Activated gamma-delta T cell treated with anti-CD3 and anti-CD28 coated beads, Interleukin-2, amount 50 U/mL, for 16 hours (primary cell): ENCODE measurements around the gene WASHC3.
"Not testable (repeated sequence)": the region's sequence is repeated elsewhere in the genome, so short reads cannot be mapped to it uniquely, and the experiment has no call there.

ENCODE experiments used
- DNase-seq: peaks from one replicate; pipeline ENCODE4 v3.0.0-alpha.2; 2020; ENCODE audit warnings: low read depth

The WASHC3 gene, protein sequence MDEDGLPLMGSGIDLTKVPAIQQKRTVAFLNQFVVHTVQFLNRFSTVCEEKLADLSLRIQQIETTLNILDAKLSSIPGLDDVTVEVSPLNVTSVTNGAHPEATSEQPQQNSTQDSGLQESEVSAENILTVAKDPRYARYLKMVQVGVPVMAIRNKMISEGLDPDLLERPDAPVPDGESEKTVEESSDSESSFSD

DNA sequence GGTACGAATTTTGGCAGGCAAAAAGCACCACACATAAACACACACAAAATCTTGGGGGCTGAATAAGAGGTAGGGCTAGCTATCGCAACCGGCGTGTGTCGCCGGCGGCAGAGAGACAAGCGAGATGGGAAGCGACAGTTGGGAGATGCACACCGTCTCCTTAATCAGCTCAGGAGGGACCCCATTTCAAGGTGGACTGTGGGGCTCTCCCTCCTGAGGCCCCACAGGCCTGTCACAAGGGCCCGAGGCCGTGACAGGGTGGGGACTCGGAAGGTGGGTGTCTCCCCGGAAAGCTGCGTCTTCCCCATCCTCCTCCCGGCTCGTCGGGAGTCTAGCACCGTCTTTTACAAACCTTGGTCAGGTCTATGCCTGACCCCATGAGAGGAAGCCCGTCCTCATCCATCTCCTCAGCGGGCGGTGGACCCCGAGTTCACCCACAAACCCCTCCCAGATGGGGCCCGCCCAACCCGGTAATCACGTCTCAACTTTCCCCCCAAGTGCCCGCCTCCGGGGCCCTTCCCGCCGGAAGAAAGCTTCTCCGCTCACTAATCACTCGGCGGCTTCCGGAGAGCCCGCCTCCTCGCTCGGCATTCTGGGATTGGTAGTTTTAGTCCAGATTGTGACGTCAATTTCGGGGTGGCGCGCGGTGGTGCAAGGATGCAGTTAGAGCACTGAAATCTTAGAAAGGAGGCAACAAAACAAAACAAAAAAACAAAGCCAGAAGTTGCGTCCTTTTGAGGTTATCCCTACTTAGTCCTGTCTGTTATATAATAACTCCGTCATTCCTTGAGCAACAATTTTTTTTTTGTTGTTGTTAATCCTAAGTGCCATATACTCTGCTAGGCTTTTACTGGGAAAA, at the start of gene WASHC3:
Gene WASHC3, minus strand, starts transcription at position 432 of the 859 bp plus-strand sequence. Its CDS starts 29 bp downstream, at position 403.
- DNase-seq = peak; percentile 92

DNA sequence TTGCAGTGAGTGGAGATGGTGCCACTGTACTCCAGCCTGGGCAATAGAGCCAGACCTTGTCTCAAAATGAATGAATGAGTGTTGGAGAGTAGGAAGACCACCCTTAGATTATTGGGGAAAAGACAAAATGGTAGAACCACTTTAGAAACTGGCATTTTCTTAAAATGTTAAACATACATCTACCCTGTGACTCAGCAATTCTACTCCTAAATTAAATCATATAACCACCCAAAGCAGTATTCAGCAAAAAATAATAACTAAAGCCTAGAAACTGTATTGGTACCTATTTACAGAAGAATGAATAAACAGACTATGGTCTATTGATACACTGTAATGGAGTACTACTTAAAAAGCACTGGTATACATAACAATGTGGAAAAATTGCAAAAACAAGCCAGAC, 49.0 kb upstream of the WASHC3 start:
- no peak for DNase-seq

DNA sequence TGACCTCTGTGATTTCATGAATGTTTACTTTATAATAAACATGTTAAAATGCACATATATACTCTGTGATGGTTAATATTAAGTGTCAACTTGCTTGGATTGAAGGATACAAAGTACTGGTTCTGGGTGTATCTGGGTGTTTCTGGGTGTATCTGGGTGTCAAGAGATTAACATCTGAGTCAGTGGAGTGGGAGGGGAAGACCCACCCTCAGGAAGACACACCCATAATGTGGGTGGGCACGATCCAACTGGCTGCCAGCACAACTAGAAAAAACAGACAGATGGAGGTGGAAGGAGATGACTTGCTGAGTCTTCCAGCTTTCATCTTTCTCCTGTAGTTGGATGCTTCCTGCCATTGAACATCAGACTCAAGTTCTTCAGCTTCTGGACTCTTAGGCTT, 46.2 kb upstream of the WASHC3 start:
- DNase-seq = no peak

DNA sequence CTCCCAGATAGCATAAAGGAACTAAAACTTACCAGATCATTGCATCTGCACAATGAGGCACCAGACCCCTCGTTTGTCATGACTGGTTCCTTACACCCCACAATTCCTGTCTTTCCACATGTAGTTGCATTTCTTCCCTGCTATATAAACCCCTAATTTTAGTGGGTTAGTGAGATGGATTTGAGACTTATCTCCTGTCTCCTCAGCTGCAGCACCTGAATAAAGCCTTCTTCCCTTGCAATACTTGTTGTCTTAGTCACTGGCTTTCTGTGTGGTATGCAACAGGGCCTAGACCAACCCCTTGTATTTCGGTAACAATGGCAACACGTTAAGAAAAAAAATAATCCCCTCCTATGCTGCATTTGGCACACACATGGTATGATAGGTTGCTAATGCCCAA, 45.1 kb upstream of the WASHC3 start:
- no peak for DNase-seq

DNA sequence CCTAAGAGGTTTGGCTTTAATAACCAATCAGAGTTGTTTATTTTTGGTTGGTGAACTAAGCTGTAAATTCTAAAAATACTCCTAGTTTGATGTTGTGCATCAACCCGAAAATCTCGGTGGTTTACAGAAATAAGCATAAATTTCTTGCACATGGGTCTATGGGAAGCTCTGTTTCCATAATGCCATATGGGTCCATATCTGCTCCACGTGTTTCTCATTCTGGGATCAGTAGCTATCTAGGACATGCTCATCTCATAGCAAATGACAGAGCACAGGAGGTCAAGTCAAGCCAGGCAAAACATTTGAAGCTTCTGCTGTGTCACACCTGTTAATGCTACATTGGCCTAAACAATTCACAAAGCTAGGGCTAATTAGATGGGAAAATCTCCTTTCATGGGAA, 35.1 kb upstream of the WASHC3 start:
- DNase-seq = no peak

DNA sequence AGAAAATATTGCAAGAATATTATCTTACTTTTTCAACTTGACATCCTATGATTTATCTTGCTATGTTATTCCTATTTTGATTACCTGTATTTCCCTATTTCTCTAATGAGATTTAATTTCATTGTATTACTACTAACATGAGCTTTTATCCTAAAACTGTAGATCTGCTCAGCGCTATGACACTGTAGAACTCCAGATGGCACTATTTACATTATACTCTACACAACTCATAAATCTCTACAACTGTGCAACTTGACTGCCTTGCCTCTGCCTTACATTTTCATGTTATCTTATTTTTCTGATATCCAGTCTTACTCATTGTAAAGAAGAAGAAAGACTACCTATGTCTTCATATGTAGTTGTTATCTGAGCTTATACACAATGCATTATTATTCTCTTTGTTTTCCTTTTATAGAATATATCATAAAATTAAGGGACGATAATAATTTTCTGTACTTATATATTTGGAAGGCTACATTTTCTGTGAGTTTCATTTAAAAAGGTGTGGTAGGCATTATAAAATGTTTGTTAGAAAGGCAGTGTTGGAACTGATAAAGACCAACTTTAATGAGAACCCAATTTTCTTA, 34.0 kb upstream of the WASHC3 start:
- no peak for DNase-seq

DNA sequence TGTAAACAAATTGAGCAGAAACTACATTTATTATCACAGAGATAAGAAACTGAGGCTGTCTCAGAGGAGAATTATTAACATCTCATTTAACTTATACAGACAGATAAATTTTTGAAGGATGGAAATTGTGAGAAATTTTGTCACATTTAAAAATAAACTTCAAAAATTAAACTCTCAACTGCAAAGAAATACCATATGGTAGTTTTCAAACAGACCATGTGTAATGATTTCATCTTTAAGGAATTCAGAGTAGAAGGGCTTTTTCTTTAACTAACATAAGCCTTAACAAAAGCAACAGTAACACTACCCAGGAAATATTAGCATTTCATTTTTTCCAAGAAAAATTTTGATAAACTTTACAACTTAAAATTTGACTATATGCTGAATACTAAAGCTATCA, 31.5 kb upstream of the WASHC3 start:
- no peak for DNase-seq

DNA sequence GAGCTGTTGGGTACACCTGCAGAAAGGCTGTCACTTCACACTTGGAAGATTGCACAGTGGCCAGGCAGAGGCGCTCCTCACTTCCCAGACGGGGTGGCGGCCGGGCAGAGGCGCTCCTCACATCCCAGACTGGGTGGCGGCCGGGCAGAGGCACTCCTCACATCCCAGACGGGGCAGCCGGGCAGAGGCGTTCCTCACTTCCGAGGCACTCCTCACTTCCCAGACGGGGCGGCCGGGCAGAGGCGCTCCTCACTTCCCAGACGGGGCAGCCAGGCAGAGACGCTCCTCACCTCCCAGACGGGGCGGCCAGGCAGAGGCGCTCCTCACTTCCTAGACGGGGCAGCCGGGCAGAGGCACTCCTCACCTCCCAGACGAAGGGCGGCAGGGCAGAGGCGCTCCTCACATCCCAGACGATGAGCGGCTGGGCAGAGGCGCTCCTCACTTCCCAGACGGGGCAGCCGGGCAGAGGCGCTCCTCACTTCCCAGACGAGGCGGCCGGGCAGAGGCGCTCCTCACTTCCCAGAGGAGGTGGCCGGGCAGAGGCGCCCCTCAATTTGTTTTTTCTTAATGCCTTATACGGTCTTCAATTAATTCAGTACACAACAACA, 27.5 kb upstream of the WASHC3 start:
- not testable (repeated sequence) for DNase-seq

DNA sequence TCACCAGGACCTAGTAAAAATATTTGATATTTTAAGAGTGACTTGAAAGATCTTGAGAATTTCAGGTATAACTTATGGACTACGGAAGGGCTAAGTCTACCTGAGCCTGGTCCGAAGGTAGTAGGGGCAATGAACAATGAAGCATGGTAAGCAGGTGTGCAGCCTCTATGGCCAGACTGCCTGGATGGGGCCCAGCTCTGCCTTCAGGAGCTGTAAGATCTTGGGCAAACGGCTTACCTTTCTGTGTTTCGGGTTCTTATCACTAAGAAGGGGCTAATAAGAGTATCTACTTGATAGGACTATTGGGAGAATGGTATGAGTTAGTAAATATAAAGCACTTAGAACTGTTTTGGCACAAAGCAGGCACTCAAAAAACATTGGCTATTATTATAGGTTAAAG, 19.1 kb upstream of the WASHC3 start:
- DNase-seq = no peak

DNA sequence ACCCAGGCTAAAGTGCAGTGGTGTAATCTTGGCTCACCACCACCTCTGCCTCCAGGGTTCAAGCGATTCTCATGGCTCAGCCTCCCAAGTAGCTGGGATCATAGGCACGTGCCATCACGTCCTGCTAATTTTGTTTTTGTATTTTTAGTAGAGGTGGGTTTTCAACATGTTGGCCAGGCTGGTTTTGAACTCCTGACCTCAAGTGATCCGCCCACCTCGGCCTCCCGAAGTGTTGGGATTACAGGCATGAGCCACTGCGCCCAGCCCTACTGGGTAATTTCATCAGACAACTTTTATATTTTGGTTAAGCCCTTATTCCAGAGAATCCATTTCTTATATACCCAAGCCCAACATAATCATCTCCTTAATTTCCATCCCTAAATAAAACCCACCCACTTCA, 10.3 kb upstream of the WASHC3 start:
- DNase-seq = not testable (repeated sequence)

DNA sequence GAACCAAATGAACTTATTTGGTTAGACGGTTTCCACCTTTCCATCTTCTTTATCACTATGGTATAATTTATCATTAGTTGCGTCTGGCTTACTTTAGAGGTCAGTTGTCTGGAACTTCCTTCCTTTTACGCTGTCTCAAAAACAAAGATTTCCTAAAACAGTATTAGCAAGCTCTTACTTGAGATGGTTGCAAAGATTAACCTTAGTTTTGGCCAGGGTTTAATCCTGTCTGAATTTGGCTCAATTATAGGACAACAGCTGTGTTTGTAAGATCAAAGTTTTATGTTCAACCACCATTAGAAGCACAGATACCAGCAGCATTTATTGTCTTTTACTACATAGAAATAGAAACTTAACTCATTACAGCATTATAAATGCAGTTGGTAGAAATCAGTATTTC, 7.9 kb upstream of the WASHC3 start:
- DNase-seq = no peak

DNA sequence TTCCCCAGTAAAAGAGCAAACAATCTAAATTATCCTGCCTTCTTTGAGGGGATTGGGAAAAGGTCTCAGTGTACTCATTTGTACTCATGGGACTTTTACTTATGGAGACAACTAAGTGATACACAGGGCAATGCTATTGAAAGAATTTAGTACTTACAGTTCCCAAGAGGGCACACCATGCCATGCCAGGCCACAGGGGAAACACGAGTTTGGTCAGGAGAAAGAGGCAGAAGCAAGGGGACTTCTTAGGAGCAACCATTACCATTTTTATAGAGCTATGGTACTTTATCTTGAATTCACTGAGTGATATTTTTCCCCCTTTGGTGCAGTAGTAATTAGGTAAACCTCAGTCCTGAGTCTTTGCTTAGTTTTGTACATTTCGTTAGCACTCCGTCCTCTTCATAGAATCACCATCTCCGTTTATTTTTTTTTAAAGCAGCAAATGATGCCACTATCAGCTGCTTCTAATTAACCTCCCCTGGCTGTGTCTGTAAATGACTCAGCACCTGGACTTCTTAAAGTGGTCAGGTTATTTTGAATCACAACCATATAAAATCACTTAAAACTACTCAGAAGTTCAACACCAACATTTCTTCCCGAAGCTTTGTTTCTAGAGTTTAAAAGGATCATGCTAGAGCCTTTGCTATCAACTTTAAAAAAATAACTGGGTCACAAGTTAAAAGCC, 5.9 kb upstream of the WASHC3 start:
- no peak for DNase-seq

DNA sequence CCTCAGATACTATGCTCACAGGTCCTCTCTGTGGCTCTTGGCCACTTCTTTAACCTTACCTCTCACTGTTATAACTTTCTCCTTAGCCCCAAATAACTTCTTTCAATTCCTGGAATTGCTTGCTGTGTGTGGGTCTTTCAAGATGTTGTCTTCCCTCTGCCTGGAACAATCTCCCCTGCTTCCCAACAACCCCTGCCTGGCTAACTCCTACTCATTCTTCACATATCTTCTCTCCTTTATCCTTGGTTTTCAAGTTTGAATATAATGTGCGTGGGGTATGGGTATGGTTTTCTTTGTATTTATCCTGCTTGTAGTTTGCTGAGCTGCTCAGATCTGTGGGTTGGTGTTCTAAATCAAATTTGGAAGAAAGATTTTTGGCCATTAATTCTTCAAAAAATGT, 2.7 kb upstream of the WASHC3 start:
- DNase-seq = no peak

DNA sequence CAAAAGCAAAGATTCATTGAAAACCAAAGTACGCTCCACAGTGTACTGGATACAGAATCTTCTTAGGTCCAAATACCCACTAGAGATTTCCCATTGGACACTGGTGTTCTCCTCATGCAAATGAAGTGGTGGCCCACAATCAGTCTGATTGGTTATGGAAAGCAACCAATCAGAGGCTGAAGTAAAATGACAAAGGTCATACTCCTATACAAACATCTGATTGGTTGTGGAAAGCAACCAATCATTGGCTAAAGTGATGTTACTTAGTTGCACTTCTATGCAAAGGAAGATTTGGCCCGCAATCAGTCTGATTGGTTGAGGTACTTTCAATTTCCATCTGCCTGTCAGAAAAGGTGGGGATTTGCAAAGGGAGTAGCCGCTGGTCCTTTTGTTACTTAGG, 1.3 kb upstream of the WASHC3 start:
- no peak for DNase-seq

DNA sequence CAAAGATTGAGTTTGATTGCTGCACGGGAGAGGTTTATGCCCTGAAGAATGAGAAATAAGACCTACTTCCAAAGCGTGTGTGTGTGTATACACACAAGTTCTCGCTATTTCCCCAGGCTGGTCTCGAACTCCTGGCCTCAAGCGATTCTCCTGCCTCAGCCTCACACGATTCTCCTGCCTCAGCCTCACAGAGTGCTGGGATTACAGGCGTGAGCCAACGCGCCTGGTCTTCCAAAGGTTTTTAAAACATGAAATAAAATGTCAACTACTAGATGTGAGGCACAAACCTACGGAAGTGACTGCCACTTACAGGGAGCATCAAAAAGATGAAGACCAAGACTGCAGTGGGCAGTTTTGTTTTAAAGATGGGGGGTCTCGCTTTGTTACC, 622 bp upstream of the WASHC3 start:
- DNase-seq = no peak

DNA sequence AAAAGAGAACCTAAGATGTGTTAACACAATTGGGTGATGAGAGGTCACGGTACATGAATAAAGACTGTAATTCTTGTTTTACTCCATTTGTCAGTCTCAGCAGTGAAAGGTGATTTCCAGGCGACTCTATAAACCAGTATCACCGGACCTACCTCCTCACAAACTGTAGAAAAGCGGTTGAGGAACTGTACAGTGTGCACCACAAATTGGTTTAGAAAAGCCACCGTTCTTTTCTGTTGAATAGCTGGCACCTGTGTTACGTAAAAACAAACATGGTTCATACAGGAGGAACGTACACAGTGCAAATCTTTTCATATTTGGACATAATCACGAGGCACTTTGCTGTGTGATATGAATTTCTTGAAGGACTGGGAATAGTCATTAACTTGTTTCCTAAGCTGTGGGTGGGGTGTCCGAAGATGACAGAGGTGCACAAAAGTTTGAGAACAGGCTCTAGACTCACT, 663 bp downstream of the WASHC3 start:
- no peak for DNase-seq

DNA sequence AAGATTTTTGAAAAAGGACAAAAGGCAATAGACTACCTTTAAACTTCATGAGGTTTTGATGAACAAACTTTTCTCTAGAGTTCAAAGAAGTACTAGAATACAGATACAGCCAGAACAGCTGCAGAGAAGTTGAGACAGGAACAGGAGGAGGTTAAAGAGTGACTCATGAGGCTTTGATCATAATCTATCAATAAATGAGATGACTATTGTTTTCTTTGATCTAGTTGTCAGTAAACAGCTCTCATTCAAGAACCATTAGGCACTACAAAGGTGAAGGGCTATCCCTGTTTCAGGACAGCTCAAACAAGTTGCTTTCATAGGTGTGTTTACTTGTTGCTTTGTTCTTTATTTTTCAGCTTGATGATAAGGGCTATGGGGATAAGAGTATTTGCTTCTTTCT, 2.4 kb downstream of the WASHC3 start:
- no peak for DNase-seq

DNA sequence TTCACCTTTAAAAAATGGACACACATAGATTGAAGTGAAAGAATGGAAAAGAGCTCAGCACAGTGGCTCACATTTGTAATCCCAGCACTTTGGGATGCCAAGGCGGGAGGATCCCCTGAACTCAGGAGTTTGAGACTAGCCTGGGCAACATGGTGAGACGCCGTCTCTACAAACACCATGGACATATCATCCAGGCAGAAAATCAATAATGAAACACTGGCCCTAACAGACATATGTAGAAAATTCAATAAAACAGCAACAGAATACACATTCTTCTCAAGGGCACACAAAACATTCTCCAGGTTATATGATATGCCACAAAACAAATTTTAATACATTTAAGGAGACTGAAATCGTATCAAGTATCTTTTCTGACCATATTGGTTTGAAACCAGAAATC, 7.4 kb downstream of the WASHC3 start:
- no peak for DNase-seq

DNA sequence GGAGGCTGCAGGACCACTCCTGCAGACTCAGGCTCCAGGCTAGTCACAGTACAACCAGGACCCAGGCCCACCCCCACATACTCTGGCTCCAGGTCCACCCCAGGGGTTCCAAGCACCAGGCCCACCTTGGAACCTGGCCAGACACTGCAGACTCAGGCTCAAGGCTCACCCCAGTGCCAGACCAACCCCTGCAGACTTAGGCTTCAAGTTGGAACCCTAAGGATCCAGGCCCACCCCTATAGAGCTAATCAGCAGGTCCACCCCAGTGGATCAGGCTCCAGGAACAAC, 8.8 kb downstream of the WASHC3 start:
- no peak for DNase-seq

DNA sequence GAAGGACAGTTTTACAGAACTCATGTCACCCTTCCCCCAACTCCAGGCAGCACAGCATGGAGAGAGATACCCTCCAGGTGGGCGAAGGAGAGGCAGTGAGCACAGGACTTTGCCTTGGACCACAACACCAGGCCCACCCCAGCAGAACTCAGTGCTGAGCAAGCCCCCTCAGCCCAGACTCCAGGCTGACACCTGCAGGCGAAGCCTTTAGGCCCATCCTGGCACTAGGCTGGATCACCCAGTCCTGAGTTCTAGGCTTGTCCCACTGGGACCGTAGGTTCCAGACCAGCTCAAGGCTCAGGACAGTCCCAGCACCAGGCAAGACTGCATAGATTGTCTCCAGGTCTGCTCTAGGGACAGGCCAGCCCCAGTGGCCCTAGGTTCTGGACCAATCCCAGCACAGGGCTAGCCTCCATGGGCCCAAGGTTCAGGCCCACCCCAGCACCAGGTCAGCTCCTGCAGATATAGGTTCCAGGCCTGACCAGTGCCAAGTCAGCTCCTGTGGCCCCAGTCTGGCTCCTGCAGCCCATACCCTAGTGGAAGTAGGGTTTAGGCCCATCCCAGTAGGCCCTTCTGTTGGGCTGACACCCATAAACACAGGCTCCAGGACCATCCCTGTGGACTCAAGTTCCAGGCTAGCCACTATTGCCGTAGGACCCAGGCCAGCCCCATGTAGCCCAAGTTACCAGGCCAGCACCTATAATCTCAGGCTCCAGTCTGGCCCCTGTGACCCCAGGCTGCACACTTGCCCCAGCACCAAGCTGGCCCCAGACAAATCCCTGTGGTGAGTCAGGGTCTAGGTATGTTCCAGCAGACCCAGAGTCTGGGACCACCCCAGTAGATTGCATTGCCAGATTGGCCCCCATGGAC, 9.4 kb downstream of the WASHC3 start:
- no peak for DNase-seq

DNA sequence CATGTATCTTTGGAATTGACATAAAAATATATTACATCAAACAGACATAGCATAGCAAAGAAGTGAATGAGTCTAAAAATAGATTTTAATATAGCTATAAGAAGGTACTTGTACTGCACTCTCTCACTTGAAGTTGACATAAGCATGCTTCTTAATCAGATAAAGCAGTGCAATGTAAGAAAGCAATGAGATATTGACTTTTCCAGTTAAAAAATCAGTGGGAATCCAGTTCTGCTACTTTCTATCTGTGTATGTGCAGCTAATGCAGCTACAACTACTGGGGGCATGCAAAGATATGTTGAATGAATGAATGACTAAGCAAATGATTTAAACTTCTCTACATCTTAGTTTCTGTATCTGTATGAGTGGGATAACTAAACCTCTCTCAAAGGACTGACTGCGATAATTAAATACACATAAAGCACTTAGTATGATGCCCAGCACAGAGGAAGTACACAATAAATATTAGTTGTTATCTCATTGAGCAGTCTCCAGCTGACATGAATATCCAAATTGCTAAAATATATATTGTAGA, 10.3 kb downstream of the WASHC3 start:
- no peak for DNase-seq
